AG10803 (cell line): Measurements from ENCODE around the gene ZDHHC14.

Source experiments
- DNase-seq: peaks from one replicate; pipeline ENCODE4 v3.0.0; 2010; ENCODE audit warnings: low read depth
- H3K4me3 ChIP-seq: 2 replicates; pipeline ENCODE4 v1.5.1; 2011; ENCODE audit warnings: mild to moderate bottlenecking, low read length, control low read depth
- CTCF ChIP-seq: conservative IDR thresholded peaks from 2 replicates; pipeline ENCODE4 v1.5.1; 2011; ENCODE audit warnings: mild to moderate bottlenecking, low read length, control low read depth, inconsistent platforms

The ZDHHC14 gene

GRCh38 chr6:157486572-157486971, 105.6 kb downstream of the ZDHHC14 start:
- DNase-seq: no peak
- H3K4me3 ChIP-seq: no peak overlapping the region
- no peak for TF ChIP-seq CTCF

DNA sequence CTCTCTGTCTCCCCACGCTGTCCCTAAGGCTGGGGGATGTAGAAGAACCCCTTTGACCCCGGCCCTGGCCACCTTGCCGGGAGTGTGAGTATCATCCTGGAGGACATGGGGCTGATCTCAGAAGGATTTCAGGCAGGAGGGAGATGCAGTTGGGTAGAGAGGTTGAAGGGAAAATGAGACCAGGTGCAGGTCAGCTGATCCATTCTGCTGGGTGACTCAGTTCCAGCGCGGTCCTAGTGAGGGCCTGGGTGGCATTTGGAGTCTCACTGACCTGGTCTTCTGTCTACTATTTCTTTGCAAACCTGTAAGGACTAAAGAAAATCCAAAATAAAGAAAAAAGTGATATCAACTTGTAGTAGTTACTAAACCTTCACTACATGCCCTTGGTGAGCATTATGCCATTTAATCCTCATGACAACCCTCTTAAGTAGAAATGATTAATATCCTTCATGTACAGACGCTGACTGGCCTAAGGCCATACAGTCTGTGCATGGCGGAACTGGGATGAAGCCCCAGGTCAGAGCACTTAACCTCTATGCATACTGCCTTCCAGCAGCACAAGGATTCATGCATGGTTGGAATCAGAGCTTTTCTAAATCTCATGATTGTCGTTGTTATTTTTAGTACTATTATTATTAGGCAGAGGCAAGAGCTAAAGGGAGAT, 106.3 kb downstream of the ZDHHC14 start:
- H3K4me3 ChIP-seq: no peak overlapping the region
- TF ChIP-seq CTCF: no peak
- DNase-seq: no peak

DNA sequence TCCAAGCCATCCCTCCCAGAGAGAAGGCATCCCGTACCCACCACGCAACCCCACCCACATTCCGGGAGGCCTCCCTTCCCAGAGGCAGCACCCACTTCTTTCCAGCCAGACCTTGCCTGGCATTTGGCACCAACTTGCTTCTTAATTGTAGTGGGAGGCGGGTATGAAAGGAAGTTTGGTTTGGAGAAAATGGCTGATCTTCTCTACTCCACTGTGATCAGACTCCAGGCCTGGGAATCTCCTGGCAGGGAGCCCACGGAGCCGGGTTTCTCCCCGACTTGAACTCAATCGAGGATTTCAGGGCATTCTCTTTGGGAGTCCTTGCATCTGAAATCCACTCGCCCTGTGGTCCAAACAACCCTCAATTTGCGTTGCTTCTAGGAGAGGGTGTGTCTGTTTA, 107.1 kb downstream of the ZDHHC14 start:
- DNase-seq: no peak
- no peak overlapping the region for H3K4me3 ChIP-seq
- no peak for TF ChIP-seq CTCF

DNA sequence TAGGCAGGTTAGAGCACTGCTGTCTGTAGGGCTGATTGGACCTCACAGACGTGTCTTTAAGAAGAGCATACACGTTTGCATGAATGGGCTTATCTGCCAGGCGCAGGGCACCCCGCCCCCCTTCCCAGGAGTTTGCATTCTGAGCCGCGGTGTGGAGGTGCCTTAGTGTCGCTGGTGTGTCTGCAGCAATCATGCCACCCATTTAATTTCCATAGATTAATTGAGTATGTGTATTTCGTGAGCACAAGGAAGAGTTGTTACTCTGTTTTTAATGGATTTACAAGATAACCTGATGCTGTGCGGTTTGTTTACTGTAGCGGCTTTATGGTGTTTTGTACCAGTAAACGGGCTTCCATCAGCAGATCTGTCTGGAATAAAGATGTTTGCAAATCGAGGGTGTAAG, 107.7 kb downstream of the ZDHHC14 start:
- no peak for DNase-seq
- no peak overlapping the region for H3K4me3 ChIP-seq
- TF ChIP-seq CTCF: no peak

- TF ChIP-seq CTCF: no peak
These were observed 109.8 kb downstream of the ZDHHC14 start for GRCh38 chr6:157490611-157491269.

DNA sequence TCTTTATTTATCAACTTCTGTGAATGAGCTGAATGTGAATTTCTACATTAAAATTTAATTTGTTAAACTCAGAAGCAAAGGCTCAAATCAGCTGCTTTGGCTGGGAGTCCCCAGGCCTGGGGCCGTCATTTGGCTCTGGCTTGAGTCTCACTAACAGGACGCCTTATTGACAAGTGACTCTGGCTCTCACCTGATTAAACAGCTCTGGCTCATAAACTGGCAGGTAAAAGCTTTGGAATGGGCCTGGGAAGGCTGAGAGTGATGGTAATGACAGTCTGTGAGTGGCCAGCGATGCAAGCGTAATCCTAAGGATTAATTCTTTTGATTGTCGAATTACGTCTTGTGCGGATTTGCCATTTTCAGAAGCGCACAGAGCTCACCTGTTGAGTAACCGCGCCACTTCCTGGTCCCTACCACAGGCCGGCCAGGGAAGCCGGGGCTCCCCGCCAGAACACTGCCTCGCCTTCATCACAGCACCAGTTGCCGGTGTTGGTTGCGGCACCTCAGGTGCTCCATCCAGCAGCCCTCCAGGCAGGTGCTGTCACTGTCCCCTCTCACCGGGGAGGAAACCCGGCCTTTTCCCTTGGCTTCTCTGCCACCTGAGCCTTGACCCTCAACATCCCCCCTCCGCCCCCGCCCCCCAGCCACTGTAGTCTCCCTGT, 110.7 kb downstream of the ZDHHC14 start:
- no peak for TF ChIP-seq CTCF
- H3K4me3 ChIP-seq: no peak overlapping the region
- no peak for DNase-seq

More at GRCh38 chr6:157490611-157491269, 109.8 kb downstream of the ZDHHC14 start:
- H3K4me3 ChIP-seq: no peak overlapping the region
- DNase-seq: no peak

GRCh38 chr6:157492249-157492648, 111.3 kb downstream of the ZDHHC14 start:
- no peak for DNase-seq
- no peak overlapping the region for H3K4me3 ChIP-seq
- TF ChIP-seq CTCF: no peak
